H1 (cell line): Measurements from ENCODE around the gene MAD2L1BP.

Source experiments
- BRCA1 ChIP-seq: IDR thresholded peaks from 2 replicates; pipeline ENCODE4 v1.6.1; 2012; ENCODE audit warnings: low read depth, low read length, improper control_type of control experiment
- GABPA ChIP-seq: IDR thresholded peaks from 2 replicates; pipeline ENCODE4 v1.6.1; 2011; ENCODE audit warnings: mild to moderate bottlenecking, low read length, moderate library complexity, borderline replicate concordance; ENCODE audit not compliant: insufficient read depth
- HDAC6 ChIP-seq: IDR thresholded peaks from one replicate; pipeline ENCODE4 v1.7.1; 2012; ENCODE audit warnings: low read depth, mild to moderate bottlenecking, inconsistent platforms, low read length, moderate library complexity
- PHF8 ChIP-seq: fragments of 200-600 bp; sonication (generic); conservative IDR thresholded peaks from 2 replicates; pipeline ENCODE4 v1.7.1; 2012; ENCODE audit warnings: low read depth, mild to moderate bottlenecking, inconsistent platforms, low read length, moderate library complexity
- POLR2AphosphoS5 ChIP-seq: IDR thresholded peaks from 2 replicates; pipeline ENCODE4 v1.6.1; 2011; ENCODE audit warnings: low read depth, low read length
- RFX5 ChIP-seq: IDR thresholded peaks from 2 replicates; pipeline ENCODE4 v1.6.1; 2011; ENCODE audit warnings: low read depth, low read length, improper control_type of control experiment, borderline replicate concordance
- TF ChIP-seq, protein P1 (sequence below), 3 experiments: IDR thresholded peaks; 1 replicate in 2 of 3; 2 replicates in 1 of 3; pipeline versions ENCODE4 v1.5.1 to v1.6.1; 2011; ENCODE audit warnings: low read length in 3 of 3, mild to moderate bottlenecking in 3 of 3, inconsistent platforms in 2 of 3, low read depth in 1 of 3, moderate library complexity in 1 of 3; ENCODE audit not compliant: insufficient read depth in 1 of 3; ENCODE audit errors: control extremely low read depth in 1 of 3

DNA sequence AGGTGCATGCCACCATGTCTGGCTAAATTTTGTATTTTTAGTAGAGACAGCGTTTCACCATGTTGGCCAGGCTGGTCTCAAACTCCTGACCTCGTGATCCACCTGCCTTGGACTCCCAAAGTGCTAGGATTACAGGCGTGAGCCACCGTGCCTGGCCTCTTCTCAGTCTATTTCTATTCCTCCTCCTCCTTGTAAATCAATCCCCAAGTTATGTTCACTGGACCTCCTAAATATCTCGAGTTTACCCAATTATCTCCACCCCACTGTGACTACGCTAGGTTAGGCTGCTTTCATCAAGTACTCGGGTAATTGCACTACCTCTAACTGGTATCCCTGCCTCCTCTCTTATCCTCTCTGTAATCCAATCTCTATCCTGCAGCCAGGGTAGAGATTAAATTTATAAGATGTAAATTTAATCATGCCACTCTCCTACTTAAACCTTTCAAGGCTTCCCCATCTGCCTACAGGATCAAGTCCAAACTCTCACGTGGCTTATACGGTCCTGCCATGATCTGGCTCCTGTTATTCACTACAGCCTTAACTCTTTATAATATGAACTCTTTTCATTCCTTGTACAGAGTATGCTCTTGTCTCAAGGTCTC, 837 bp upstream of the MAD2L1BP start:
- TF ChIP-seq, protein P1, sequence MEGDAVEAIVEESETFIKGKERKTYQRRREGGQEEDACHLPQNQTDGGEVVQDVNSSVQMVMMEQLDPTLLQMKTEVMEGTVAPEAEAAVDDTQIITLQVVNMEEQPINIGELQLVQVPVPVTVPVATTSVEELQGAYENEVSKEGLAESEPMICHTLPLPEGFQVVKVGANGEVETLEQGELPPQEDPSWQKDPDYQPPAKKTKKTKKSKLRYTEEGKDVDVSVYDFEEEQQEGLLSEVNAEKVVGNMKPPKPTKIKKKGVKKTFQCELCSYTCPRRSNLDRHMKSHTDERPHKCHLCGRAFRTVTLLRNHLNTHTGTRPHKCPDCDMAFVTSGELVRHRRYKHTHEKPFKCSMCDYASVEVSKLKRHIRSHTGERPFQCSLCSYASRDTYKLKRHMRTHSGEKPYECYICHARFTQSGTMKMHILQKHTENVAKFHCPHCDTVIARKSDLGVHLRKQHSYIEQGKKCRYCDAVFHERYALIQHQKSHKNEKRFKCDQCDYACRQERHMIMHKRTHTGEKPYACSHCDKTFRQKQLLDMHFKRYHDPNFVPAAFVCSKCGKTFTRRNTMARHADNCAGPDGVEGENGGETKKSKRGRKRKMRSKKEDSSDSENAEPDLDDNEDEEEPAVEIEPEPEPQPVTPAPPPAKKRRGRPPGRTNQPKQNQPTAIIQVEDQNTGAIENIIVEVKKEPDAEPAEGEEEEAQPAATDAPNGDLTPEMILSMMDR (IDR thresholded peaks at IDR 0.05; ENCODE audit: control extremely low read depth in 1 of 3, insufficient read depth in 1 of 3, low read depth in 1 of 3, low read length in 3 of 3): no peak
- no peak for TF ChIP-seq HDAC6
- no peak for TF ChIP-seq PHF8
- no peak for TF ChIP-seq BRCA1
- TF ChIP-seq POLR2AphosphoS5: no peak
- no peak for TF ChIP-seq GABPA
- no peak for TF ChIP-seq RFX5
